HG02610 (cell line): ENCODE results near the gene CDCA8.

Source experiments
- ATAC-seq: cut with Tn5 transposase; IDR thresholded peaks from one replicate; pipeline ENCODE4 v1.9.1; 2021; ENCODE audit warnings: mild to moderate bottlenecking, moderate library complexity; ENCODE audit not compliant: unreplicated experiment

CDCA8 gene

DNA sequence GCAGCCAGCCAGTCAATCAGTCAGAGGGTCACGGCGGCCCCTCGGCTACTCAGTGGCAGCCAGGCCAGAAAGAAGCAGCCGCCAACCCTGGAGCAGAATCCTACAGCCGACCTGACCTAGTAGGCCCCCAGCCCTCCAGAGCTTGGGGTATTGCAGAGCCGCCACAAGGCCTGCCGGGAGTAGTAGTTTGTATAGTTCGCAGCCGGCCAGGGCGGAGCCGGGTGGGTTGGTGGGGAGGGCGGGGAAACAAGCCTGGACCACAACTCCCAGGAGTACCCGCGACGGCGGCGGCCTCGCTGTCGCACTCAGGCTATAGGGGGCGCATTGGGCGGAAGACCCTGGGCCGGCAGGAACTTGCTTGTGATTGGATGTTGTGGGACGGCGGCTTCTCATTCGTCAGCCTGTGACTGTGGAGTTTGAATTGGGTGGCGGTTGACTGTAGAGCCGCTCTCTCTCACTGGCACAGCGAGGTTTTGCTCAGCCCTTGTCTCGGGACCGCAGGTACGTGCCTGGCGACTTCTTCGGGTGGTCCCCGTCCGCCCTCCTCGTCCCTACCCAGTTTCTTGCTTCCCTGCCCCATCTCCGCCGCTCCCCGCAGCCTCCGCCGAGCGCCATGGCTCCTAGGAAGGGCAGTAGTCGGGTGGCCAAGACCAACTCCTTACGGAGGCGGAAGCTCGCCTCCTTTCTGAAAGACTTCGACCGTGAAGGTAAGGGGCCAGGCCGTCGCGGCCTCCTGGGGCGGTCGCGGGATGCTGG, at the start of gene CDCA8:
CDCA8 (plus strand) TSS at position 439 of the 756 bp plus-strand sequence; CDS start at position 614, 175 bp downstream.
- ATAC-seq, result peak; percentile 80

GRCh38 chr1:37647281-37647680, 45.0 kb upstream of the CDCA8 start:
- no peak for ATAC-seq

- ATAC-seq, result no peak
Measured at GRCh38 chr1:37650173-37650572, 42.1 kb upstream of the CDCA8 start.

- no peak for ATAC-seq
Measured at GRCh38 chr1:37650721-37651120, 41.6 kb upstream of the CDCA8 start.

- ATAC-seq, result no peak
Measured at GRCh38 chr1:37651803-37652202, 40.5 kb upstream of the CDCA8 start.

DNA sequence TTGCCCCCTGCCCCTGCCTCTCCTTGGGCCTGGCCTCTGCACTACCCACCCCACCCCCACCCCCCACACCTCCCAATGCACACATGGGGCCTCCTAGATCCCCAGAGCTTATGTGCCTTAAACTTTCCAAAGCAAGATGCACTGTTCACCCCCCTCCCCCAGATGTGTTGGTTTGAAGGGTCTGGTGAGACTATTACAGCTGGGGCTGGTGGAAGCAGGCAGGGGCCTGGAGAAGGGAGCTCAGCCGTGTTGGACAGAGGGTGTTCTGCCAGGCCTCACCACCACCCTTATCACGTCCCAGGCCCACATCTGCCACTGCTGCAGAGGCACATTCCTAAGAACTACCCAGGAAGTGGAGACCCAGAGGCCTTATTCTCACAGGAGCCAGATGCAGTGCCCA, 39.3 kb upstream of the CDCA8 start:
- ATAC-seq, result no peak

DNA sequence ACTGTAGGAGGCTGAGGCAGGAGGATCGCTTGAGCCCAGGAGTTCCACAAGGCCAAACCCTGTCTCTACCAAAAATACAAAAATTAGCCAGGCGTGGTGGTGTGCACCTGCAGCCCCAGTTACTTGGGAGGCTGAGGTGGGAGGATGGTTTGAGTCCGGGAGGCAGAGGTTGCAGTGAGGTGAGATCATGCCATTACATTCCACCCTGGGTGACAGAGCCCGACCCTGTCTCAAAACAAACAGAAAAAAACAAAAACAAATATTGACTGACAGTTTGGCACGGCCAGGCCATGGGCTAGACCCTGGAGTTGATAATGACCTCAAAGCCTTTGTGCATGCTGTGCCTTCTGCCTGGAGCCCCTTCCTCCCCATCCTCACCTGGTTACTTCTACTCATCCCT, 38.4 kb upstream of the CDCA8 start:
- no peak for ATAC-seq

DNA sequence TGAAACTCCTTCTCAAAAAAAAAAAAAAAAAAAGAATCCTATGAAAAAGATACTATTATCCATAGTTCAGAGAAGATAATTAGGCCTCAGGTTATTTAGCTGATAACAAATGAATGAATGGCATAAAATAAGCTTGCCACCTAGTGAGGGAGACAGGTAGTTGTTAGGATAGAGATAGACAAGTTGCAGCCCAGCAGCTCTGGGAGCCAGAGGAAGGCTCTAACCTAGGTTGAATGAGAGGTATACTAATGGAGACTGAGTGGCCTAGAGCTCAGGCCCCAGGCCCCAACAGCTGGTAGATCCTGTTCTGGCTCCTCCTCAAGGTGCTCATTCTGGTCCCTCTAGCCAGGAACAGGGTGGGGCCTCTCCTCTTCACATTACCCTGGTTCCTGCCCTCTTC, 37.0 kb upstream of the CDCA8 start:
- ATAC-seq, result no peak

GRCh38 chr1:37656026-37656425, 36.3 kb upstream of the CDCA8 start:
- no peak for ATAC-seq

DNA sequence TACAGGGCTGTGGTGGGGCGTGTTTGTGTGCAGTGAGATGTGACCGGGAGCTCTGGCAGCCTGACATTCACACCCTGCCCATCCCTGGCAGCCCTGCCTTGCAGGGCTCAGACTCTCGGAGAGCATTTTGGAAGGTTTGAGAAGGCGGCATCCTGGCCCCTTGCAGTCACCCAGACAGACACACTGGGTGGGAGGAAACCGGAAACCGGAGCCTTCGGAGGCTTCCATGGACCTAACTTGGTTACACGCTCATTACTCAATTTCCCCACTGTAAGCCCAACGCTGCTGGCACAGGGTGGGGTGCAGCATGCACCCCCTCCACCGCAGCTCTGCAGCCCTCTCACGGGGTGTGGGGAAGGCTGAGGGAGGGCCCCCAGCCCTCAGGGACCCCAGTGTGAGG, 35.4 kb upstream of the CDCA8 start:
- ATAC-seq, result no peak

DNA sequence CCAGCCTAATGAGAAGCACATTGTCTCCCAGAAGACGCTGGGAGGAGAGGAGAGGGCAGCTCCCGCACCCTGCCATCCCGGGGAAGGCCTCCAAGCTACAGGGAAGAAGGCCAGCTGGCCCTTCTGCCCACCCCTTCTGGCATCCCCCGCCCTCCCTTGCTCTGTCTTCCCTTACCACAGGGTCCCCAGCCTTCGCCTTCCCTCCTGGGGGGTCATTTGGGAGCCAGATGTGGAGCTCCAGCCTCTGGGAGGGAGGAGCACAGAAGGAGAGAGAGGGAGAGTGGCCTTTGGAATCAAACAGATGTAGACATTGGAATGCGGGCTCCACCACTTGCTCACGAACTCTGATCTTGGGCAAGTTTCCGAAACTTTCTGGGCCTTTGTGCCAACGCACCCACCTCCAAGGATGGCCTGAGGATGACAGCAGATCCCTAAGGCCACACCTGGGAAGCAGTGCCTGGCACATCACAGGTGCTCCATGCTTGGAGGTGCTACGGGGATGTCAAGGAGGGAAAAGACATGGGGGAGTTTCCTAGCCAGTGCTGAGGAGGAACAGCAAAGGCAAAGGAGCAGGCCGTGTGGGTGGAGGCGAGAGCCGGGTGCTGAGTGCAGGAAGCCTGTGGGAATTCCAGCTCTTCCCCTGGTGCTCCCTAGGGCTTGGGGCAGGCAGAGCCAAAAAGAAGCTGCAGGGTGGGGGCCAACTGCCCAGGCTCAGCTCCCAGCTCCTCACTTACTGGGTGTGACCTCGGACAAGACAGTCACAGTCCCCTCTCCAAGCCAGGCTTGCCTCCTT, 34.5 kb upstream of the CDCA8 start:
- ATAC-seq, result no peak

- ATAC-seq, result no peak
Measured at GRCh38 chr1:37658486-37658885, 33.8 kb upstream of the CDCA8 start.

DNA sequence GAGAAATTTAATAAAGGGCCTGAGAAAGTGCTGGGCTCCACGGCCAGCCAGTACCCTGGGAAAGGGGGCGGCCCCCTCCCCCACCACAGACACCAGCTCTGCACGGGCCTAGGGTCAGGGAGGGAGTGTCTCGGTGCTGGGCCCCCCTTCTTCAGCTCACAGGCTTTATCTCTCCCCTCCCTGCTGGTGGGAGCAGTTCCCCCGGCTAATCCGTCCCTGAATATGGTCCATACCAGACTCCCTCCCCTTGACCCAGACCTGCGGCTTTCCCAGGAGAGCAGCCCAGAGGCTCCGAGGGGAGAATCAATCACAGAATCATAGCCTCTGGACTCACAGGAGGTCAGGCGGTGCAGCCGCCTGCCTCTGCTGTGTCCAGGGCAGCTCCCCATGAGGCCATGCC, 31.7 kb upstream of the CDCA8 start:
- ATAC-seq, result no peak

DNA sequence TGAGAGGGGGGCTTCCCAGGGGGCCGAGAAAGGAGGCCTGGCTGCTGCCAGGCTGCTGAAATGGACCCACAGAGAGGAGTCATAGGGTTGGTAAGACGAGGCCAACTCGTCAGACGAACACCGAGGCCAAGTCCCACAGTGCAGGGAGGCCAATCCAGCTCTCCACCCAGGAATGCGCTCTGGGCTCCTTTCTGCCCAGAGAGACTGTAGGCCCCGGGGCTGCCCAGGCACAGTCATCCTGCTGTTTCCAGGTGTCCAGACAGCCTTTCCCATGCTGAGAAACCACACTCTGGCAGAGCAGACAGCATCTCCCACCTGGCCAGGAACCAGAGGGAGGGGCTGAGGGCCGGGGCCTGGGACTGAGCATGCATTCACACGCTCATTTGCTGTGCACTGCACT, 30.9 kb upstream of the CDCA8 start:
- no peak for ATAC-seq

GRCh38 chr1:37662031-37662755, 30.1 kb upstream of the CDCA8 start:
- no peak for ATAC-seq

DNA sequence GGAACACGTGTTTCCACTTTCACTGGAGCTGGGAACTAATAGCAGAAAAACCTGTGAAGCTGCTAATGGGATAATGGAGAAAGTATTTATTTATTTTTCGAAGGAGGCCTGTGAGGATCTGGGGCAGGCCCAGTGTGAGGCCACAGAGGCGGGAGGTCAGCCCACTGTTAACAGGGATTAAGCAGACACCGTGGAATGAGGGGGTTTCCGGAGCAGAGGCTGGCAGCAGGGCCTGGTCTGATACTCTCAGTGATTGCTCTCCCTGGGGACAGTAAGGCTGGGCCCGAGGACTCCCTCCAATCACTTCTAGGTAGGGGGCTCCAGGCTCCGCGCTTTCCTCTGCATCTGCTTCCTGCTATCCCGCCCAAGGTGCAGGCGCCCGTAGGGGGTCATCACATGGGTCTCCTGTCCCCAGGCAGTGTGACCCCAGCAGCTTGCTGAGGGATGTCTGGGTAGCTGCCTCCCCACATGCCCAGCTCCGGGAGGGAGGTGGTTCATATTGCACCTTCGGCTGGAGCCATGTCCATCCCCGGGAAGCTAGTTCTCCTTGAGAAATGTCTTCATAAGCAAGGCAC, 28.8 kb upstream of the CDCA8 start:
- no peak for ATAC-seq

DNA sequence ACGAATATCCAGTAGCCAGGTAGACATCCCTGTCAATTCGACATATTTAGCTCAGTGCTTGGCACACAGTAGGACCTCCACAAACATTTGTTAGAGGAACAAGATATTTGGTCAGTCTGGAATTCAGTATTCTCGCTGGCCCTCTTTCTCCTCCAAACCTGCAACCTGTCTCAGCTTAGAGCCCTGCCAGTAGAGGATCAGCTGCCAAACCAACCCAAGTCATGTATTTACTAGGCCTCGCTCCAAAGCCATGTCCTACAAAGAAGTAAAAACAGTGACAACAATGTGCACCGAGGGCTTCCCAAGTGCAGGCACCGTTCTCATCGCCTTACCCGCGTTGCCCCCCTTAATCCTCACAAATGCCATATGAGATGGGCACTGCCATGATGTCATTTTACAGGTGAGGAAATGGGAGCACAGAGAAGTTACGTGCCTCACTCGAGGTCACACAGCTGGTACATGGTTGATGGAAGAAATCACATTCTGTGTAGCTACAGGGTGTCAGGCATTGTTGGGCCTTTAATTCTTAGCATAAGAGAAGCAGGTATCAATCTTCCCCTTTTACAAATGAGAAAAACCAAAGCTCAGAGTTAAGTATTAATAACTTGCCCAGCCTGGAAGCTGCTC, 26.0 kb upstream of the CDCA8 start:
- no peak for ATAC-seq

GRCh38 chr1:37667023-37667671, 25.2 kb upstream of the CDCA8 start:
- ATAC-seq, result no peak

DNA sequence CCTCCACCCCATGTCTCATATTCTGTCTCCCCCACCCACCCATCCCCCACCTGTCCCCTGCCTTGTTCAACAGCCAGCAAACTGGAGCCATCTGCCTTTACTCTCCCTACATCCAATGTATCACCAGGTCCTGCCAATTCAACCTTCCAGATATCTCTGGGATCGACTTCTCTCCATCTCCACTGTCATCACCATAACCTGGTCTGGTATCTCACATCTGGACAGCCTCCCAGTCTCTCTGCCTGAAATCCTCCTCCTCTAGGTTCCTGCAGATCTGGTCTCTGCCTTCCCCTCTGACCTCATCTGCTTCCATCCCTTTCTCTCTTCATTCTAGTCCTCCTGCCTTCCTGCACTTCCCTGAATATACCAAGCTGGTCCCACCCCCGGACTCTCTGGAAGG, 22.2 kb upstream of the CDCA8 start:
- no peak for ATAC-seq

DNA sequence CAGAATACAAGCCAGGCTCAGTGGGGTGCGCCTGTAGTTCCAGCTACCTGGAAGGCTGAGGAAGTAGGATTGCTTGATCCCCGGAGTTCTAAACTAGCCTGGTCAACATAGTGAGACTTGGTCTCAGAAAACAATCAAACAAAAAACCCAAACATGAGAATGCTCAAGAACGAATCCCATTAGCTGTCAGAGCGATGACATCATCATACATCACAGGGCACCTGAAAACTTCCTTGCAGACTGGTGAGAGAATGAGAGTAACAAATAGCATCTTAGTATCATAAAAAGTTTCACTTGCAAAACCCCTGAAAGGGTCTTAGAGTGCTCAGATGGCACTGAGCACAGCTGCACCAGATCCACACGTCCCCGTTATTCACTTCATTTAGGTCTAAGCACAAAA, 21.1 kb upstream of the CDCA8 start:
- ATAC-seq, result no peak
